H1 (cell line): Measurements from ENCODE around the gene HEPACAM. TPM values are rescaled to one million over a fixed set of nuclear protein-coding genes. Genes with fewer than 3 reads are reported as not detected.

Experiments
- CTCF ChIA-PET: fragments of 300-600 bp; sonication (Branson Sonifier 250); formaldehyde crosslinking; loops from one replicate; lab custom pipeline; 2021; ENCODE audit not compliant: partially characterized antibody; lab: Charles Lee
- POLR2A ChIA-PET: fragments of 300-600 bp; sonication (Branson Sonifier 250); formaldehyde crosslinking; loops from one replicate; lab custom pipeline; 2021; ENCODE audit warnings: inconsistent platforms; ENCODE audit not compliant: partially characterized antibody; lab: Charles Lee
- DNase-seq, 2 experiments: peaks; one replicate each; pipeline versions ENCODE4 v3.0.0 to v3.0.0-alpha.2; 2010 to 2022; ENCODE audit warnings: low spot score in 2 of 2, low read depth in 1 of 2, mixed read lengths in 1 of 2
- FAIRE-seq: peaks from 2 replicates; lab custom pipeline; 2011; peaks lifted over from hg19 to GRCh38; lab: Jason Lieb, UNC
- H2AFZ ChIP-seq: 2 replicates; pipeline ENCODE4 v1.8.1; 2012; ENCODE audit warnings: low read length, inconsistent platforms
- H2AK5ac ChIP-seq: 2 replicates; pipeline ENCODE4 v1.6.1; 2013; ENCODE audit warnings: low read depth, low read length
- H2BK120ac ChIP-seq: replicated peaks from 2 replicates; pipeline ENCODE3; 2013; ENCODE audit warnings: low read depth, low read length, inconsistent platforms
- H2BK12ac ChIP-seq: 2 replicates; pipeline ENCODE4 v1.6.1; 2013; ENCODE audit warnings: low read depth, low read length
- H2BK15ac ChIP-seq: 2 replicates; pipeline ENCODE4 v1.6.1; 2013; ENCODE audit warnings: low read length
- H2BK20ac ChIP-seq: 2 replicates; pipeline ENCODE4 v1.6.1; 2013; ENCODE audit warnings: low read length
- H2BK5ac ChIP-seq: 2 replicates; pipeline ENCODE4 v1.6.1; 2013; ENCODE audit warnings: low read depth, low read length
- H3K14ac ChIP-seq: 2 replicates; pipeline ENCODE4 v1.6.1; 2013; ENCODE audit warnings: inconsistent platforms; ENCODE audit not compliant: insufficient read length
- H3K18ac ChIP-seq: 2 replicates; pipeline ENCODE4 v1.6.1; 2013; ENCODE audit warnings: low read length; ENCODE audit errors: extremely low read depth
- H3K23ac ChIP-seq: 2 replicates; pipeline ENCODE4 v1.6.1; 2013; ENCODE audit warnings: inconsistent platforms; ENCODE audit not compliant: insufficient read length
- H3K23me2 ChIP-seq: 2 replicates; pipeline ENCODE4 v1.6.1; 2013; ENCODE audit warnings: low read depth, low read length
- H3K27ac ChIP-seq: 2 replicates; pipeline ENCODE4 v1.6.1; 2011; ENCODE audit warnings: low read depth, low read length, inconsistent platforms
- H3K27me3 ChIP-seq, 4 experiments: replicated peaks in 1 of 4; 1 replicate in 1 of 4; 2 replicates in 3 of 4; pipeline versions ENCODE4 v1.6.1 to v1.8.1; 2011 to 2013; ENCODE audit warnings: low read length in 3 of 4, mild to moderate bottlenecking in 3 of 4, inconsistent platforms in 2 of 4, mixed read lengths in 2 of 4, moderate library complexity in 1 of 4; ENCODE audit not compliant: control insufficient read depth in 3 of 4, insufficient read depth in 3 of 4; ENCODE audit errors: extremely low read depth in 1 of 4
- H3K36me3 ChIP-seq, 4 experiments: 2 replicates each; pipeline versions ENCODE4 v1.6.1 to v1.8.1; 2011 to 2013; ENCODE audit warnings: mild to moderate bottlenecking in 4 of 4, low read length in 3 of 4, moderate library complexity in 2 of 4, control low read depth in 1 of 4, inconsistent platforms in 1 of 4; ENCODE audit not compliant: insufficient read depth in 4 of 4, control insufficient read depth in 2 of 4
- H3K4ac ChIP-seq: replicated peaks from 2 replicates; pipeline ENCODE3; 2013; ENCODE audit warnings: low read length, low read depth, mixed read lengths, inconsistent platforms; ENCODE audit not compliant: insufficient read length
- H3K4me1 ChIP-seq, 4 experiments: replicated peaks in 1 of 4; 1 replicate in 1 of 4; 2 replicates in 3 of 4; pipeline versions ENCODE4 v1.6.1 to v1.8.1; 2011 to 2013; ENCODE audit warnings: low read length in 3 of 4, inconsistent platforms in 2 of 4, mixed read lengths in 1 of 4; ENCODE audit not compliant: insufficient read depth in 4 of 4, control insufficient read depth in 3 of 4
- H3K4me2 ChIP-seq, 2 experiments: 2 replicates each; pipeline versions ENCODE4 v1.6.1 to v1.8.1; 2011 to 2013; ENCODE audit warnings: low read depth in 2 of 2, low read length in 2 of 2, control low read depth in 1 of 2, inconsistent platforms in 1 of 2, mild to moderate bottlenecking in 1 of 2; ENCODE audit not compliant: insufficient read depth in 1 of 2
- H3K4me3 ChIP-seq, 4 experiments: fragments of 200-600, 300-600 bp in 1 of 4; sonication (generic), shearing (Covaris generic), sonication (Bioruptor Twin) in 1 of 4; 2 replicates each; pipeline versions ENCODE4 v1.5.1 to v1.8.1; 2011 to 2016; ENCODE audit warnings: low read length in 4 of 4, low read depth in 3 of 4, control low read depth in 2 of 4, inconsistent platforms in 2 of 4, mild to moderate bottlenecking in 2 of 4, mixed read lengths in 1 of 4, moderate library complexity in 1 of 4; ENCODE audit not compliant: insufficient read depth in 2 of 4; ENCODE audit errors: extremely low read depth in 1 of 4
- H3K56ac ChIP-seq: replicated peaks from 2 replicates; pipeline ENCODE3; 2013; ENCODE audit warnings: low read depth, mild to moderate bottlenecking, mixed read lengths, low read length, inconsistent platforms; ENCODE audit not compliant: insufficient read length
- H3K79me1 ChIP-seq: 2 replicates; pipeline ENCODE4 v1.6.1; 2013; ENCODE audit warnings: low read depth, low read length, control low read depth
- H3K79me2 ChIP-seq, 2 experiments: 2 replicates each; pipeline versions ENCODE4 v1.6.1 to v1.8.1; 2012 to 2013; ENCODE audit warnings: low read length in 2 of 2, mild to moderate bottlenecking in 2 of 2, inconsistent platforms in 1 of 2; ENCODE audit not compliant: insufficient read depth in 2 of 2, control insufficient read depth in 1 of 2
- H3K9ac ChIP-seq, 4 experiments: replicated peaks in 1 of 4; 1 replicate in 1 of 4; 2 replicates in 3 of 4; pipeline versions ENCODE4 v1.6.1 to v1.8.1; 2011 to 2013; ENCODE audit warnings: low read depth in 3 of 4, low read length in 3 of 4, control low read depth in 2 of 4, mild to moderate bottlenecking in 2 of 4, moderate library complexity in 2 of 4, inconsistent platforms in 1 of 4; ENCODE audit errors: extremely low read depth in 1 of 4
- H3K9me3 ChIP-seq, 2 experiments: 2 replicates each; pipeline versions ENCODE4 v1.6.1 to v1.8.1; 2012 to 2013; ENCODE audit warnings: mild to moderate bottlenecking in 2 of 2, moderate library complexity in 2 of 2, control low read depth in 1 of 2, inconsistent platforms in 1 of 2, low read depth in 1 of 2, low read length in 1 of 2, mixed read lengths in 1 of 2; ENCODE audit not compliant: insufficient read depth in 2 of 2
- H4K20me1 ChIP-seq, 2 experiments: replicated peaks in 1 of 2; 2 replicates each; pipeline versions ENCODE3 to v1.8.1; 2011 to 2013; ENCODE audit warnings: inconsistent platforms in 2 of 2, low read length in 2 of 2, mild to moderate bottlenecking in 1 of 2; ENCODE audit not compliant: insufficient read depth in 2 of 2, control insufficient read depth in 1 of 2
- H4K5ac ChIP-seq: 2 replicates; pipeline ENCODE4 v1.6.1; 2013; ENCODE audit warnings: low read length, low read depth, mixed read lengths, inconsistent platforms; ENCODE audit not compliant: insufficient read length
- H4K8ac ChIP-seq: 2 replicates; pipeline ENCODE4 v1.8.0; 2013; ENCODE audit warnings: mild to moderate bottlenecking, moderate library complexity, low read length, inconsistent platforms; ENCODE audit not compliant: insufficient read depth; ENCODE audit errors: extremely low read depth
- H4K91ac ChIP-seq: replicated peaks from 2 replicates; pipeline ENCODE3; 2013; ENCODE audit warnings: low read length, mixed read lengths, inconsistent platforms; ENCODE audit not compliant: insufficient read length
- CHD1 ChIP-seq: IDR thresholded peaks from 2 replicates; pipeline ENCODE4 v1.6.1; 2012; ENCODE audit warnings: low read depth, low read length, improper control_type of control experiment
- HDAC6 ChIP-seq: IDR thresholded peaks from one replicate; pipeline ENCODE4 v1.7.1; 2012; ENCODE audit warnings: low read depth, mild to moderate bottlenecking, inconsistent platforms, low read length, moderate library complexity
- POLR2A ChIP-seq, 2 experiments: IDR thresholded peaks; 1 replicate in 1 of 2; 2 replicates in 1 of 2; pipeline ENCODE4 v1.6.1; 2011; ENCODE audit warnings: low read depth in 2 of 2, low read length in 2 of 2, mild to moderate bottlenecking in 2 of 2; ENCODE audit errors: control extremely low read depth in 1 of 2
- RAD21 ChIP-seq, 2 experiments: IDR thresholded peaks in 1 of 2; conservative IDR thresholded peaks in 1 of 2; 2 replicates each; pipeline ENCODE4 v1.6.1; 2011; ENCODE audit warnings: low read depth in 2 of 2, low read length in 2 of 2, improper control_type of control experiment in 1 of 2, inconsistent platforms in 1 of 2, mild to moderate bottlenecking in 1 of 2, moderate library complexity in 1 of 2
- SIX5 ChIP-seq: IDR thresholded peaks from 2 replicates; pipeline ENCODE4 v1.6.1; 2011; ENCODE audit warnings: mild to moderate bottlenecking, low read depth, low read length
- SRF ChIP-seq: IDR thresholded peaks from 2 replicates; pipeline ENCODE4 v1.6.1; 2011; ENCODE audit warnings: mild to moderate bottlenecking, low read depth, low read length, moderate library complexity
- TAF1 ChIP-seq: IDR thresholded peaks from 2 replicates; pipeline ENCODE4 v1.6.1; 2011; ENCODE audit warnings: mild to moderate bottlenecking, low read depth, low read length
- TAF7 ChIP-seq: optimal IDR thresholded peaks from 2 replicates; pipeline ENCODE3; 2011; ENCODE audit warnings: low read depth, mild to moderate bottlenecking, inconsistent platforms, low read length, moderate library complexity, borderline replicate concordance
- ZNF274 ChIP-seq: IDR thresholded peaks from 2 replicates; pipeline ENCODE4 v1.7.0; 2012; ENCODE audit warnings: low read length, borderline replicate concordance; ENCODE audit errors: extremely low read depth
- polyA plus RNA-seq, 7 experiments: library from polyadenylated mRNA; depleted of rRNA in 3 of 7; stranded (reverse) in 5 of 7; unstranded in 2 of 7; fragments of >200 nt in 5 of 7; fragments of 200-250 nt in 2 of 7; gene quantifications; 1 replicate in 5 of 7; 2 replicates in 1 of 7; 4 replicates in 1 of 7; pipeline versions ENCODE4 v1.2.1 to v1.2.3, GENCODE V29; 2011 to 2013; ENCODE audit warnings: missing spikeins in 2 of 7, mixed read lengths in 2 of 7
- total RNA-seq: library from RNA; stranded (reverse); fragmentation: NEBNext Ultra II Directional; extraction: Animal tissue kit (Norgen Biotek cat#: 25700); gene quantifications from 2 replicates; pipeline ENCODE4 v1.2.1, GENCODE V29; 2021

HEPACAM gene
- total and polyA plus RNA-seq, 2 of the 8 experiments (the other 6 are each of a cell fraction or from before 2014, with no cell fraction given), result not detected

- no peaks in the 10 kb centered on the region for H3K9me3 ChIP-seq
- no peak overlapping the region for H3K27ac ChIP-seq
- no peak overlapping the region for H3K14ac ChIP-seq
- no peak overlapping the region for H2BK120ac ChIP-seq
- H2BK15ac ChIP-seq, result no peak overlapping the region
- peaks cover 0 to 5% (median 1%) of the 10 kb centered on the region in 4 experiments; a peak in 3 of 7 replicates for H3K27me3 ChIP-seq
- H4K91ac ChIP-seq, result no peak overlapping the region
- no peak overlapping the region for H2BK5ac ChIP-seq
- H3K79me1 ChIP-seq, result no peaks in the 10 kb centered on the region
- no peak overlapping the region for H2AFZ ChIP-seq
- H2AK5ac ChIP-seq, result no peak overlapping the region
- H3K9ac ChIP-seq, result no peak overlapping the region
- no peak overlapping the region for H3K56ac ChIP-seq
- H3K4me3 ChIP-seq, result no peak overlapping the region
- ChIA-PET CTCF (interaction anchor here (0.9 to 1.4 kb wide), 4 partner anchors 10 to 478 kb away, joined by 3 to 6 read pairs (median 3); no protein-coding TSS in a partner anchor), POLR2A (no interaction called here)
- FAIRE-seq (no peak), DNase-seq (no peak)
- no peak overlapping the region for H4K5ac ChIP-seq
- H3K18ac ChIP-seq, result no peak overlapping the region
- H3K4me1 ChIP-seq, result peaks cover 0 to 4% (median 2%) of the 10 kb centered on the region in 4 experiments; a peak in 3 of 7 replicates
- TF ChIP-seq SIX5 (no peak), ZNF274 (no peak), TAF7 (no peak), CHD1 (no peak), TAF1 (no peak), RAD21 (IDR thresholded peaks at IDR 0.05 in 1 of 2, conservative IDR thresholded peaks at IDR 0.05 in 1 of 2; ENCODE audit: low read depth in 2 of 2, low read length in 2 of 2) (no peak), POLR2A (IDR thresholded peaks at IDR 0.05; ENCODE audit: control extremely low read depth in 1 of 2, low read depth in 2 of 2, low read length in 2 of 2) (no peak), HDAC6 (no peak), SRF (no peak)
- no peak overlapping the region for H3K4me2 ChIP-seq
- no peak overlapping the region for H3K4ac ChIP-seq
- H3K23ac ChIP-seq, result no peak overlapping the region
- no peaks in the 10 kb centered on the region for H4K20me1 ChIP-seq
- peaks cover 15% of the 10 kb centered on the region; the same call in 1 of the 2 replicates for H3K23me2 ChIP-seq
- H2BK12ac ChIP-seq, result no peak overlapping the region
- no peak overlapping the region for H2BK20ac ChIP-seq
- H4K8ac ChIP-seq, result no peak overlapping the region
- H3K79me2 ChIP-seq, result no peaks in the 10 kb centered on the region
- H3K36me3 ChIP-seq, result no peaks in the 10 kb centered on the region
Measured at GRCh38 chr11:124950601-124951330, 14.9 kb upstream of the HEPACAM start.
